PC-3 (cell line): ENCODE data around the gene MDK. TPM values are rescaled to one million over a fixed set of nuclear protein-coding genes. Genes with fewer than 3 reads are reported as not detected.

Experiments
- ATAC-seq: fragments of 200-7000 bp; cut with Tn5 transposase; 2 replicates; pipeline ENCODE4 v1.9.1; 2020; ENCODE audit warnings: mild to moderate bottlenecking, moderate library complexity
- BruUV-seq: library from RNA; stranded (reverse); fragments of 400-500 nt; replicated peaks from 2 replicates; lab custom pipeline; 2021; lab: Mats Ljungman, UMichigan
- CTCF ChIA-PET: fragments of 300-600 bp; sonication (Branson Sonifier 250); formaldehyde crosslinking; loops from one replicate; lab custom pipeline; 2022; ENCODE audit warnings: antibody characterized with exemption; lab: Charles Lee
- POLR2A ChIA-PET: fragments of 300-600 bp; sonication (Branson Sonifier 250); formaldehyde crosslinking; loops from one replicate; lab custom pipeline; 2022; ENCODE audit warnings: antibody characterized with exemption; ENCODE audit not compliant: unreplicated experiment; lab: Charles Lee
- DNase-seq: peaks from one replicate; pipeline ENCODE4 v3.0.0-alpha.2; 2015
- H2AFZ ChIP-seq: fragments of 300-600 bp; sonication (generic); 2 replicates; pipeline ENCODE4 v1.6.0; 2016; ENCODE audit warnings: antibody characterized with exemption, low read length
- H3F3A ChIP-seq: fragments of 300-600 bp; sonication (generic); one replicate; pipeline ENCODE4 v1.6.0; 2017; ENCODE audit warnings: antibody characterized with exemption, low read length, control low read depth, mild to moderate bottlenecking; ENCODE audit not compliant: unreplicated experiment
- H3K27ac ChIP-seq: fragments of 300-600 bp; sonication (generic); 2 replicates; pipeline ENCODE4 v1.5.1; 2016; ENCODE audit warnings: mild to moderate bottlenecking, low read length
- H3K27me3 ChIP-seq: fragments of 300-600 bp; sonication (generic); 2 replicates; pipeline ENCODE4 v1.6.1; 2016; ENCODE audit warnings: low read length, mixed read lengths
- H3K36me3 ChIP-seq: fragments of 300-600 bp; sonication (generic); 2 replicates; pipeline ENCODE4 v1.6.1; 2016; ENCODE audit warnings: low read depth, mixed run types, low read length, mixed read lengths
- H3K4me1 ChIP-seq: fragments of 300-600 bp; sonication (generic); 2 replicates; pipeline ENCODE4 v1.5.1; 2016; ENCODE audit warnings: low read length; ENCODE audit not compliant: insufficient read depth
- H3K4me2 ChIP-seq: fragments of 300-600 bp; sonication (generic); 2 replicates; pipeline ENCODE4 v1.6.0; 2016; ENCODE audit warnings: low read length
- H3K4me3 ChIP-seq: fragments of 300-600 bp; sonication (generic); 2 replicates; pipeline ENCODE4 v1.5.1; 2016; ENCODE audit warnings: mild to moderate bottlenecking, low read length, mixed read lengths
- H3K79me2 ChIP-seq: fragments of 300-600 bp; sonication (generic); 2 replicates; pipeline ENCODE4 v1.6.1; 2017; ENCODE audit warnings: low read length, mixed read lengths
- H3K9ac ChIP-seq: fragments of 300-600 bp; sonication (generic); 2 replicates; pipeline ENCODE4 v1.6.0; 2016; ENCODE audit warnings: mild to moderate bottlenecking, low read length
- H3K9me2 ChIP-seq: fragments of 300-600 bp; sonication (generic); replicated peaks from 2 replicates; pipeline ENCODE4 v1.6.1; 2016; ENCODE audit warnings: mixed run types, low read length, mixed read lengths
- H3K9me3 ChIP-seq: fragments of 300-600 bp; sonication (generic); 2 replicates; pipeline ENCODE4 v1.6.1; 2016; ENCODE audit warnings: low read length, mixed read lengths
- H4K20me1 ChIP-seq: fragments of 300-600 bp; sonication (generic); 2 replicates; pipeline ENCODE4 v1.6.1; 2016; ENCODE audit warnings: low read length, mixed read lengths
- CTCF ChIP-seq: fragments of 300-600 bp; sonication (generic); conservative IDR thresholded peaks from 2 replicates; pipeline ENCODE4 v1.5.1; 2017; ENCODE audit warnings: antibody characterized with exemption, low read depth, mild to moderate bottlenecking, low read length
- EZH2 ChIP-seq: fragments of 300-600 bp; sonication (generic); IDR thresholded peaks from one replicate; pipeline ENCODE4 v1.6.1; 2017; ENCODE audit warnings: antibody characterized with exemption, mild to moderate bottlenecking, low read length; ENCODE audit not compliant: unreplicated experiment
- EZH2phosphoT487 ChIP-seq: fragments of 300-600 bp; sonication (generic); IDR thresholded peaks from 2 replicates; pipeline ENCODE4 v1.6.1; 2018; ENCODE audit warnings: mild to moderate bottlenecking, antibody characterized with exemption, low read length, borderline replicate concordance
- intact Hi-C: fragments of 100-400 bp; cut with micrococcal nuclease; formaldehyde crosslinking; loops from 2 replicates; pipeline ENCODE4 v1.9.0; 2023
- total RNA-seq: library from RNA; depleted of rRNA; stranded (reverse); fragments of >200 nt; gene quantifications from 2 replicates; pipeline ENCODE4 v1.2.3, GENCODE V29; 2014

The MDK gene
- total RNA-seq, 1 experiment from 2014 or later: 184 TPM

- DNase-seq (no peak), ATAC-seq (no peak)
- Histone ChIP-seq H2AFZ (no peak overlapping the region), H3K27ac (no peak overlapping the region), H3K9me2 (no peaks in the 10 kb centered on the region), H3K4me2 (no peak overlapping the region), H3K27me3 (peaks cover 9% of the 10 kb centered on the region), H3F3A (no peaks in the 10 kb centered on the region), H3K4me3 (no peak overlapping the region), H3K36me3 (no peaks in the 10 kb centered on the region), H4K20me1 (no peaks in the 10 kb centered on the region), H3K79me2 (no peaks in the 10 kb centered on the region), H3K4me1 (peaks cover 13% of the 10 kb centered on the region; the same call in 1 of the 2 replicates), H3K9me3 (no peaks in the 10 kb centered on the region), H3K9ac (no peak overlapping the region)
- ChIA-PET POLR2A (no interaction called here), CTCF (no interaction called here)
- intact Hi-C loops: no loop called here
- BruUV-seq: no TSS peak
- no peak for TF ChIP-seq EZH2phosphoT487
- no peak for TF ChIP-seq EZH2
- TF ChIP-seq CTCF: no peak
Measured at GRCh38 chr11:46335271-46335670, 46.2 kb upstream of the MDK start.

- no TSS peak for BruUV-seq
- CTCF ChIA-PET: no interaction called here
Measured at GRCh38 chr11:46335890-46336562, 45.4 kb upstream of the MDK start.

More at GRCh38 chr11:46335890-46336562, 45.4 kb upstream of the MDK start:
- Histone ChIP-seq H3K9me2 (no peaks in the 10 kb centered on the region), H3K9me3 (no peaks in the 10 kb centered on the region), H3K36me3 (no peaks in the 10 kb centered on the region), H3K27ac (no peak overlapping the region), H4K20me1 (no peaks in the 10 kb centered on the region), H3K79me2 (no peaks in the 10 kb centered on the region), H3F3A (no peaks in the 10 kb centered on the region), H3K4me3 (no peak overlapping the region), H3K4me2 (no peak overlapping the region), H2AFZ (no peak overlapping the region), H3K27me3 (peaks cover 2% of the 10 kb centered on the region; the same call in 1 of the 2 replicates), H3K9ac (no peak overlapping the region), H3K4me1 (peaks cover 13% of the 10 kb centered on the region; the same call in 1 of the 2 replicates)
- intact Hi-C loops: no loop called here
- DNase-seq: peak; percentile 11
- TF ChIP-seq EZH2phosphoT487 (no peak), CTCF (no peak), EZH2 (no peak)
- no peak; the same call in 1 of the 2 replicates for ATAC-seq
- POLR2A ChIA-PET: no interaction called here
